ENCODE measurements around the gene NELFE.
"Not testable (repeated sequence)": the region's sequence is repeated elsewhere in the genome, so short reads cannot be mapped to it uniquely, and the experiment has no call there.

NELFE gene

DNA sequence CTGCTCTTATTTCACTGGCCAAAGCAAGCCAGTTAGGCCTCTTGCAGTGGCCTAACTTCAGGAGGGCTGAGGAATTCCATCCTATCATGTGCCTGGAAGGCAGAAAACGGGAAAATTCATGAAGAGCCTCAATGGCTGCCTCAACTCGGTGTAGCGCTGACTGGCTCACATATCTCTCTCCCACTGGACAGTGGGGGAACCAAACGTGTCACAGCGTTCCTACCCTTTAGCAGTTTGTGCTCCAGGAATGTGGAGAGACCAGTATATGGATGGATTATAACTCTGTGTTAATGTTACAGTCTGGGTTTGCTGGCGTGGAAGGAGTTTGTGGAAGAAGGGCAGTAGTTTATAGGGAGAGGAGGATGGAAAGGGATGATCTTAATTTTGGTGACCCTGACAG, 43.0 kb downstream of the NELFE start:
- FAIRE-seq, result no peak

DNA sequence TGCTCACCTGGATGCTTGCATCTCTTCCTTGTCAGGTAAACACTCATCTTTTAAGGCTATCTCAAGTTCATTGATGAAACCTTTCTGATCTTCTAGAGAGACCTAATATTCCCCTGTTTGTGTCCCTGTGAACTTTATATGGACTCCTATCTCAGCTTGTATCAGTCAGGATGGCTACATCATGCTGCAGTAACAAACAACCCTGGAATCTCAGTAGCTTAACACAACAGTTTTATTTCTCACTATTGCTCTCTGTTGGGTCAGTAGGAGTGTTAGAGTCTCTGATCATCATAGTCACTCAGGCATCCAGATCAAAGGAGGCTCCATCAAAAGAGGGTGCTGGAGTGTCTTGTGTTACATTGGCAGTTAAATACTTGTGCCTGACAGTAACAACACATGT, 43.4 kb downstream of the NELFE start:
- FAIRE-seq, result no peak

DNA sequence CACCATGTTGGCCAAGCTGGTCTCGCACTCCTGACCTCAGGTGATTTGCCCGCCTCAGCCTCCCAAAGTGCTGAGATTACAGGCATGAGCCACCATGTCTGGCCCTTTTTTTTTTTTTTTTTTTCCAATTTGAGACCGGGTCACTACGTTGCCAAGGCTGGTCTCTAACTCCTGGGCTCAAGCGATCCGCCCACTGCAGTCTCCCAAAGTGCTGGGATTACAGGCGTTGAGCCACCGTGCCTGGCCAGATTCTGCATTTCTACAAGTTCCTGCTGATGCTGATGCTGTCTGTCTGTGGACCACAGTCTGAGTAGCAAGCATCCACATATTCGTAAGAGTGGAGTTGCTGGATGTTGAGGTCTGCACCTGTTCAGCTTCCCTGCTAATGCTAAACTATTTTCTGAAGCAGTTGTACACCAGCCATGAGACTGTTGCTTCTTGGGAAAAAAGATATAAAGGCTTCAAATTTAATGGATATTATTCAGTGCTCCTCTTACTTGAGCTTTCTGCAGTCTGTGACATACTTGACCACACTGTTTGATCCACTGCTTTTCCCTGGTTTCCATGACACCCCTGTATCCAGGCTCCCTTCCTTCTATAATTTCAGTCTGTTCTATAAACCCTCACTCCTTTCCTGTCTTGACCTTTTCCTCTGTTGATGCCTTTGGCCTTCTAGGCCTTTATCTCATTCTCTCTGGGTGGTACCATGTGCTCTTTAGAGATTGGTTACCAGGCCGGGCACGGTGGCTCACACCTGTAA, 46.8 kb downstream of the NELFE start:
- no peak for FAIRE-seq

DNA sequence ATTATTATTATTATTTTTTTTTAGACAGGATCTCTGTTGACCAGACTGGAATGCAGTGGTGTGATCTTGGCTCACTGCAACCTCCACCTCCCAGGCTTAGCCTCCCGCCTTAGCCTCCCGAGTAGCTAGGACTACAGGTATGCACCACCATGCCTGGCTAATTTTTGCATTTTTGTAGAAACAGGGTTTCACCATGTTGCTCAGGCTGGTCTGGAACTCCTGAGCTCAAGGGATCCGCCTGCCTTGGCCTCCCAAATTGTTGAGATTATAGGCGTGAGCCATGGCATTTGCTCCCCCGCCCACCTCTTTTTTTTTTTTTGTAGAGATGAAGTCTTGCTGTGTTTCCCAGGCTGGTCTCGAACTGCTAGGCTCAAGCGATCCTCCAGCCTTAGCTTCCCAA, 49.5 kb downstream of the NELFE start:
- FAIRE-seq, result not testable (repeated sequence)

DNA sequence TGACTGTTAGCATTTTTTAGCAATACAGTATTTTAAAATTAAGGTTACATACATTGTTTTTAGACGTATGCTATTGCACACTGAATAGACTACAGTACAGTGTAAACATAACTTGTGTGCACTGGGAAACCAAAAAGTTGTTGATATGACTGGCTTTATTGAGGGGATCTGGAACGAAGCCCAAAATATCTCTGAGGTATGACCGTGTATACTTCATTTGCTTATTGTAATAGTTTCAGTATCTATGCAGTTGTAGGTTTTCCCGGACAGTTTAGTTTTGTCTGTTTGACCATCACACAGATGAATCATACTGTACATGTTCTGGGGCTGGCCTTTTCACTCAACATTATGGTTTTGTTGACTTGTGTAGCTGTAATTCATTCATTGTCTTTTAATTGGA, 50.0 kb downstream of the NELFE start:
- FAIRE-seq, result no peak

DNA sequence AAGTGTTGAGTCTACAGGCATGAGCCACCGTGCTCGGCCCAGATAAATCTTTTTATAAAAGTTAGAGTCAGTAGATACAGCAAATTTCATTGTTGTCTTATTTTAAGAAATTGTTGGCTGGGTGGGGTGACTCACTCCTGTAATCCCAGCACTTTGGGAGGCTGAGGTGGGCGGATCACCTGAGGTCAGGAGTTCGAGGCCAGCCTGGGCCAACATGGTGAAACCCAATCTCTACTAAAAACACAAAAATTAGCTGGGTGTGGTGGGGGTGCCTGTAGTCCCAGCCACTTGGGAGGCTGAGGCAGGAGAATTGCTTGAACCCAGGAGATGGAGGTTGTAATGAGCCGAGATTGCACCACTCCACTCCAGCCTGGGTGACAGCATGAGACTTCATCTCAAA, 50.5 kb downstream of the NELFE start:
- FAIRE-seq, result not testable (repeated sequence)

DNA sequence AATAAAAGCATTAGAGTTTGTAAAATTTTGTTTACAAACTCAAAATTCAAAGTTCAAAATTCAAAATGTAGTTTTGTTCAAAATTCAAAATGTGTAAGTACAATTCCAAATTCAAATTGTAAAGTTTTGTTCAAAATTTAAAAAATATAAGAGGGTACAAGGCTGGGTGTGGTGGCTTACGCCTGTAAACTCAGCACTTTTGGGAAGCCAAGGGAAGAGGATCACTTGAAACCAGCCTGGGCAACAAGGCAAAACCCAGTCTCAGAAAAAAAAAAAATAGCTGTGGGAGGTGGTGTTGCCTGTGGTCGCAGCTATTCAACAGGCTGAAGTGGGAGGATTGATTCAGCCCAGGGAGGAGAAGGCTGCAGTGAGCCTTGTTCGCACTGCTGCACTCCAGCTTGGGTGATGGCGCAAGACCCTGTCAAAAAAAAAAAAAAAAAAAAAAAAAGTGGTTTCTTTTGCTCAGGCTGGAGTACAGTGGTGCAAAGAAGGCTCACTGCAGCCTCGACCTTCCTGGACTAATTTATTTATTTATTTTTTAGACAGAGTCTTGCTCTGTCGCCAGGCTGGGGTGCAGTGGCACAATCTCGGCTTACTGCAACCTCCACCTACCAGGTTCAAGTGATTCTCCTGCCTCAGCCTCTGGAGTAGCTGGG, 51.5 kb downstream of the NELFE start:
- FAIRE-seq, result no peak

DNA sequence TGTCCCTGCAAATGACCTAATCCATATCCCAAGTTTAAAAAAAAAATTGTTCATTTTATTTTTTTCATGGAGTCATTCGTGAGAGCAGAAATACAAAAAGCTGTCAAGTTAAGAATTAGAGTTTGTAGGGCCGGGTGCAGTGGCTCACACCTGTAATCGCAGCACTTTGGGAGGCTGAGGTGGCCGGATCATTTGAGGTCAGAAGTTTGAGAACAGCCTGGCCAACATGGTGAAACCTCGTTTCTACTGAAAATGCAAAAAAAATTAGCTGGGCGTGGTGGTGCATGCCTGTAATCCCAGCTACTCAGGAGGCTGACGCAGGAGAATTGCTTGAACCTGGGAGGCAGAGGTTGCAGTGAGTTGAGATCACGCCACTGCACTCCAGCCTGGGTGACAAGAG, 52.0 kb downstream of the NELFE start:
- not testable (repeated sequence) for FAIRE-seq

DNA sequence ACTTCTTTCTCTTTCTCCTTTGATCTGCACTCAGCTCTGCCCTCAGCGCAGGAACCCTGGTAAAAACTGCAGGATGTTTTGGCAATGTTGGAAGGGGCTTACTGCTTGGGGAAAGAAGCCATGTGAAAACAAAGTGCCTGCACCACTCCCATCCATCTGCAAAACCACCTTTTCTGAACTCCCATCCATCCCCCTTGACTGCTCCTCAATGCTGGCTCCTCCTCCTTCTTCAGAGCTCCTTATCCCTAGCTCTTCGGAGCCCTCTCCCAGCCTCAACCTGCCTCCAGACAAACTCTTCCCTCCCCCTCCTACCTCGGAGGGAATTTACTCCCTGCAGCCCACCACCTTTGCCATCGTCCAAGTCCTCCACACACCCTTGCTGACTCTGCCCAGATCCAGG, 52.6 kb downstream of the NELFE start:
- FAIRE-seq, result no peak

DNA sequence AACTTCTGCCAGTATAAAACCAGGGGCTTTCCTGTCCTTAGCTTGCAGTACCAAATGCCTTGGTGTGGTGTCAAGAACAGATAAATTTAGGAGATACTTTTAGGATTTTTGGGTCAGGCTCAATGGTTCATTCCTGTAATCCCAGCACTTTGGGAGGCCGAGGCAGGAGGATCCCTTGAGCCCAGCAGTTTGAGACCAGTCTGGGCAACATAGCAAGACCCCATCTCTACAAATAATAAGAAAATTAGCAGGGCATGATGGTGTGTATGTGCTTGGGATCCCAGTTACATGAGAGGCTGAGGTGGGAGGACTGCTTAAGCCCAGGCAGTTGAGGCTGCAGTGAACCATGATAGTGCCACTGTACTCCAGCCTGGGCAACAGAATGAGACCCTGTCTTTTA, 53.7 kb downstream of the NELFE start:
- FAIRE-seq, result no peak

DNA sequence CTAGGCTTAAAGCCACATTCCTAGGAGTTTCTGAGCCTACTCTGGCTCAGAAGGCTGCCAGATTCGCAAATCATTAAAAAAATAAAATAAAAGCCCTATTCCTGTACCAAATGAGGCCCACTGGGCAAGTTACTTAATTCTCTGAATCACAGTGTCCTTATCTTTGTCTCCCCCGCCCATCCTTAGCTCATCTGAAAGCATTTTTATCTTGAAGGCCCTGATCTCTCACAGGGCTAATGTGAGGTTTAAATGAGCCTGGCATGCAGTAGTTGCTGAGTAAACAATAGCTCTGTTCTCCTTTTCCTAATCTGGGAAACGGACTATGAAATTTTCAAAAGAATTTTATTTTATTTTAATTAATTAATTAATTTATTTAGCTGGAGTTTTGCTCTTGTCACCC, 54.8 kb downstream of the NELFE start:
- no peak for FAIRE-seq

All from endometrium (tissue), 2 donors.